GM13976 (cell line): ENCODE data around the gene SULT6B1.

Experiments
- DNase-seq: peaks from one replicate; pipeline ENCODE4 v3.0.0; 2012; ENCODE audit warnings: low spot score
- CTCF ChIP-seq: IDR thresholded peaks from 2 replicates; pipeline ENCODE4 v1.5.1; 2012; ENCODE audit warnings: borderline replicate concordance, mild to moderate bottlenecking; ENCODE audit not compliant: insufficient read depth; ENCODE audit errors: extremely low read depth, missing control alignments, control extremely low read depth
- in situ Hi-C: fragments of 300-500 bp; cut with MboI; formaldehyde crosslinking; loops from one replicate; pipeline ENCODE4 v1.12.0; 2022; ENCODE audit warnings: low sequenced_read_pairs, mixed read lengths, inconsistent platforms; ENCODE audit not compliant: unreplicated experiment

SULT6B1 gene

GRCh38 chr2:37181726-37182684 is 6.5 kb downstream of the SULT6B1 start:
- no peak for TF ChIP-seq CTCF
- no peak for DNase-seq
- in situ Hi-C loops, result no loop called here

- in situ Hi-C loops, result no loop called here
- TF ChIP-seq CTCF, result no peak
- no peak for DNase-seq
Measured at GRCh38 chr2:37180640-37181039, 7.8 kb downstream of the SULT6B1 start.

GRCh38 chr2:37180006-37180639 is 8.3 kb downstream of the SULT6B1 start:
- in situ Hi-C loops, result no loop called here
- no peak for DNase-seq
- no peak for TF ChIP-seq CTCF

GRCh38 chr2:37173741-37174140 is 14.7 kb downstream of the SULT6B1 start:
- in situ Hi-C loops, result loop anchor here (25.0 kb wide), 1 partner anchor 714 kb away; no protein-coding TSS in a partner anchor
- no peak for DNase-seq
- no peak for TF ChIP-seq CTCF

- no peak for TF ChIP-seq CTCF
- no peak for DNase-seq
- in situ Hi-C loops, result loop anchor here (25.0 kb wide), 1 partner anchor 716 kb away; no protein-coding TSS in a partner anchor
Measured at GRCh38 chr2:37171624-37171950, 16.9 kb downstream of the SULT6B1 start.

- peak; percentile 60 for TF ChIP-seq CTCF
- DNase-seq, result peak; percentile 82
- in situ Hi-C loops, result loop anchor here (25.0 kb wide), 1 partner anchor 719 kb away; no protein-coding TSS in a partner anchor
Measured at GRCh38 chr2:37168217-37168981, 20.1 kb downstream of the SULT6B1 start.
